Caki2 (cell line): ENCODE measurements around the gene SLC6A9. TPM values are rescaled to one million over a fixed set of nuclear protein-coding genes. Genes with fewer than 3 reads are reported as not detected.

Experiments
- DNase-seq: peaks from one replicate; pipeline ENCODE4 v3.0.0-alpha.2; 2015; ENCODE audit warnings: low read depth
- in situ Hi-C: cut with HindIII; loops from 2 replicates; pipeline ENCODE4 v1.10.0; 2016; ENCODE audit warnings: low sequenced_read_pairs, low pct_unique_long_range_greater_than_20kb, mixed read lengths
- total RNA-seq: library from RNA; depleted of rRNA; stranded (reverse); fragments of >200 nt; shearing (Covaris generic); gene quantifications from 2 replicates; pipeline ENCODE4 v1.2.3, GENCODE V29; 2014; ENCODE audit warnings: low replicate concordance

SLC6A9 gene
- total RNA-seq, 1 experiment from 2014 or later = 0.20 TPM

GRCh38 chr1:43965316-43965715 is 65.9 kb downstream of the SLC6A9 start:
- in situ Hi-C loops = no loop called here
- DNase-seq = no peak

DNA sequence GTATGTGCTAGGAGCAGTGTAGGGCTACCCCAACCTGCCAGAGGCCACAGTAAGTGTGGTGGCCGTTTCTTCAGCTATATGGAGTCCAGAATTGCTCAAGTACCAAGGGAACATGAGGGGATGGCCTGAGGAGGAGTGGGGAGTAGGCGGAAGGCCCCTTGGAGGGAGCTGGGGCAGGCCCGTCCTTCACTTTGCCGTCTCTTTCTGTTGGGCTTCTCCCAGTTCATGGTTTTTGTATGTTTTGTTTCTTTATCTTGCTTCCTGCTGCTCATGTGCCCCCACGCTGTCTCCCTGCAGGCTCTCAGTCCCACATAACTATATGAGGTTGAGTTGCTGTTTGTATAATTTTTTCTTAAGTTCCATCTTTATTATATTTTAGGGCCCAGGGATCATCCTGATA is 67.4 kb downstream of the SLC6A9 start:
- DNase-seq = no peak
- in situ Hi-C loops = no loop called here

DNA sequence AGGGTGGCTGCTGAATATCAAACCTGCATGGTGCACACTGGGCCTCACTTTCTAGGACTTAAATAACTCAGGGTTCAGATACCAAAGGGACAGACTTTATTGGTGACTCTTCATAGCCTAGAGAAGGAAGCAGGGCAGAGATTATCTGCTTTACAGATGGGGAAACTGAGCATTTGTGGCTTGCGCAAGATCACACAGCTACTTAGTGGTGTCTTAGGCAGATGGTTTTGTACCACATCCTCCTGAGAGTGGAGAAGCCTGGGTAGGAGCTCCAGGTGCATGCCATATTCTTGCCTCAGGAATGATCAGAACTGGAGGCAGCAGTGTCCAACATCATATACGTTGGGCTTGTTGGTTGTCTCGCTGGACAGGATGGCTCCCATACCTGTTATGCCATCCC is 68.3 kb downstream of the SLC6A9 start:
- in situ Hi-C loops = no loop called here

DNA sequence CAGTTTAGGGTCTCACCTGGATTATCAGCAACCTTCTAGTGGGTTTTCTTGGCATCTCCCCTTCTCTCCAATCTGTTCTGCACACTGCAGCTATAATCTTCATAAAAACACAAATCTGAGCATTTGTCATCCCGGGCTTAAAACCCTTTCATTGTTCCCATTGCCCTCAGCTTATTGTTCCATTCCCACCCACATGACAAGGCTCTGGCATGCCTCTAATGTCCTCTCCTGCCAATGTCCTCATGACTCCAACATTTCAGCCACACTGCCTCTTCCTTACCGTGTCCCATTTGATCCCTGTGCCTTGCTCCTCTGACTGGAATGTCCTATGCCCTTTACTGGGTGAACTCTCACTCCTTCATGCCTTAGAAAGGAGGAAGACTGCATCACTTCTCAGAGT is 68.9 kb downstream of the SLC6A9 start:
- in situ Hi-C loops = no loop called here

More for the DNA sequence above, 68.3 kb downstream of the SLC6A9 start:
- no peak for DNase-seq

DNA sequence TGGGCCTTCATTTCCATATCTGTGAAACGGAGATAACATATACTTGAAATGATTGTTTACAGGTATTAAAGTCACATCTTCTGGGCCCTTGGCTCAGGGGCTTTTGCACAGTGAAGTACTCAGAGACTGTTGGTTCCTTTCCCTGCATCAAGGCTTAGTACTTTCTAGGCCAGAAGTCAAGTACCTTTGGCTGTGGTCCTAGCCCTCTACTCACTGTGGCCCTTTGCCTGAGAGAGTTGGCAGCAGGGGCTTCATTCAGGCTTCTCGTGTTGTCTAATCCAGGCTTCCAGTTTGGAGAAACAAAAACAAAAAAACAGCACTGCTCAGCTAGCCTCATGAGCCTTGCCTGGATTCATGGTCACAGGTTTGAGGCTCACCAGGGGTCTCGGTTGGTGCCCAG is 69.6 kb downstream of the SLC6A9 start:
- in situ Hi-C loops = no loop called here
- DNase-seq = no peak

More for the DNA sequence above, 68.9 kb downstream of the SLC6A9 start:
- no peak for DNase-seq

DNA sequence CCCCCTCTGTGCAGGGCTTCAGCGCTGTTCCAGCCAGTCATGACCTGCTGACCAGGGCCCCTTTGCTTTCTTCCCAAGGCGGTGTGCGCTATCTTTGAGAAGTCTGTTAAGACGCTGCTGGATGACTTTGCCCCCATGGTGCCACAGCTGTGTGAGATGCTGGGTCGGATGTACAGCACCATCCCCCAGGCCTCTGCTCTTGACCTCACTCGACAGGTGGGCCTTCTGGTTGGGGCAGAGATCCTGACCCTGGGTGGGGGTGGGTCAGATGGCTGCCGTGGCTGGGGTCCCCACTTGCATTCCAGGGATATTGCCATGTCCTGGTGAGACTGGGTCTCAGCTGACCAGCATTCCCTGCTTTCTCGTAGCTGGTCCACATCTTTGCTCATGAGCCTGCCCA is 70.5 kb downstream of the SLC6A9 start:
- in situ Hi-C loops = no loop called here

DNA sequence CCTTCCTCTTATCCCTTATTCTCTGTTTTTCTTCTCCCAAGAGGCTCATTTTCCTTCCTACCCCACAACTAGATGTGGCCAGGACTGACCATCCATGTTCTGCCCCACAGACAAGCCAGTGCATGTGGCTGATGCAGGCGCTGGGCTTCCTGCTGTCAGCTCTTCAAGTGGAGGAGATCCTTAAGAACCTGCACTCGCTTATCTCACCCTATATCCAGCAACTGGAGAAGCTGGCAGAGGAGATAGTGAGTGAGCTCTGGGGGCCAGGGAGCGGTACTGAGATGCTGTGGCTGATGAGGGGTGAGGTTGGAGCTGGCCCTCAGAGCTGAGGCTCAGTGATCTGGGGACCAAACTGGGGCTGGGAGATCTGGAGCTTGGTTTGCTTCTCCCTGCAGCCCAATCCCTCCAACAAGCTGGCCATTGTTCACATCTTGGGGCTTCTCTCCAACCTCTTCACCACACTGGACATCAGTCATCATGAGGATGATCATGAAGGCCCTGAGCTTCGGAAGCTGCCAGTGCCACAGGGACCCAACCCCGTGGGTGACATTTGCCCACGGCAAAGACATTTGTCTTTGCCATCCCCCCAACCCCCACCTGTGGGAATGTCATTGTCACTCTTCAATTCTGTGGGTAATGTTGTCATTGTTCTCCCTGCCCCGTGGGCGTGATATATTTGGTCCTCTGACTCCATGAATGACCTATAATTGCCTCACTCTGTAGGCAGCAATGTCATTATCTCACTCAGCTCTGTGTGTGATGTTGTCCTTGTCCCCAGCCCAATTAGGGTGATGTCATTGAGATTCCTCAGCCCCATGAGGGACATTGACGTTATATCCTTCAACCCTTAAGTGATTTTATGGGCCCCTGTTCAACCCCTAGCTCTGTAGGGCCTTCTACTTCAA is 72.7 kb downstream of the SLC6A9 start:
- in situ Hi-C loops = no loop called here
- DNase-seq = no peak

More for the DNA sequence above, 70.5 kb downstream of the SLC6A9 start:
- DNase-seq = no peak

DNA sequence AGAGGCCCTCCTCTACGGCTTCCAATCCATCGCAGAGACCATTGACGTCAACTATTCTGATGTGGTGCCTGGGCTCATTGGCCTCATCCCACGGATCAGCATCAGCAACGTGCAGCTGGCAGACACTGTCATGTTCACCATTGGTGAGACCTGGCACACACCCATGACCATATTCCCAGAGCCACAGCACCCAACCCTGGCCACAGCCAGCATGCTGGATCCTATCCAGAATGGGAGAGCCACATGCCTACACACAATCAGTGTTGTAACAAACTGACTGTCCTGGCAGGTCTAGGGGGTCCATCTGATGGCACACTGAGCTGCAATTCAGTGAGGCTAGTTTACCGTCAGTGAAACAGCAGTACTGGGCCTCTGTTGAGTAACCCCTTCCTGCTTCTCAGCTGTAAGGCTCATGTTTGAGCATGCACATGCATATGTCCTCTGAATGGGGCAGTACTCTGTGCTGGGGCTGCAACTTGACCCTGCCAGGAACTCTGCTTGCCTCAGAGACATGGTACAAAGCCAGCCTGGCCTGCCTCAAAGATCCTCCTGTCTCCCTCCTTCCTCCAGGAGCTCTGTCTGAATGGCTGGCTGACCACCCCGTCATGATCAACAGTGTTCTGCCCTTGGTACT is 73.7 kb downstream of the SLC6A9 start:
- DNase-seq = no peak
- in situ Hi-C loops = no loop called here

- in situ Hi-C loops = no loop called here
- no peak for DNase-seq
Measured at GRCh38 chr1:43956234-43956633, 75.0 kb downstream of the SLC6A9 start.

DNA sequence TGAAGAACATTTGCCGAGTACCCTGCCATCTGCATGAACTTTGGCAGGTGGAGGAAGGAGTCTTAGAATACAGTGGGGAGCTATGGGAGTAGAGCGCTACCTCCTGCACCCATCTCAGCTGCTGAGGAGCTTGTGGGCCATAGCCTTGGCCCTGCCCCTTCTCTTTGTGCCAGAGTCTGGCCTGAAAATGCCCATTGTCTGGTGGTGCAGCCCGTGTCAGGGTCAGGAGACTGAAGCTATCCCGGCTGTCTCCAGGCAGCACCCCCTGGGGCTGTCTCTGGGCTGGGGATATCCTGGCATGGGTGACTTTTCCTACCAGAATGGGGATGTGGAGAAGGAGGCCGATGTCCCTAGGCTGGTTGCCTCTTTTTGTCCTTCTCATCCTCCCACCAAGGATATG is 77.2 kb downstream of the SLC6A9 start:
- DNase-seq = no peak
- in situ Hi-C loops = no loop called here

GRCh38 chr1:43953361-43953760 is 77.9 kb downstream of the SLC6A9 start:
- in situ Hi-C loops = no loop called here
- no peak for DNase-seq

- DNase-seq = peak; percentile 61
- in situ Hi-C loops = no loop called here
Measured at GRCh38 chr1:43952731-43953346, 78.4 kb downstream of the SLC6A9 start.

GRCh38 chr1:43951021-43951985 is 80.0 kb downstream of the SLC6A9 start:
- DNase-seq = peak; percentile 50
- in situ Hi-C loops = no loop called here

DNA sequence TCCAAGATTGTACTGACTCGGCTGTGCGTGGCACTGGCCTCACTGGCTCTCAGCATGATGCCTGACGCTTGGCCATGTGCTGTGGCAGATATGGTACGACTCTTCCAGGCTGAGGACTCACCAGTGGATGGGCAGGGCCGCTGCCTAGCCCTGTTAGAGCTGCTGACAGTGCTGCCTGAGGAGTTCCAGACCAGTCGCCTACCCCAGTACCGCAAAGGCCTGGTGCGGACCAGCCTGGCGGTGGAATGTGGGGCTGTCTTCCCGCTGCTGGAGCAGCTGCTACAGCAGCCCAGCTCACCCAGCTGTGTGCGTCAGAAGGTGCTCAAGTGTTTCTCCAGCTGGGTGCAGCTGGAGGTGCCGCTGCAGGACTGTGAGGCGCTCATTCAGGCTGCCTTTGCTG is 81.6 kb downstream of the SLC6A9 start:
- in situ Hi-C loops = no loop called here
- no peak for DNase-seq

GRCh38 chr1:43947874-43948437 is 83.3 kb downstream of the SLC6A9 start:
- DNase-seq = no peak
- in situ Hi-C loops = no loop called here

GRCh38 chr1:43947061-43947873 is 84.0 kb downstream of the SLC6A9 start:
- no peak for DNase-seq
- in situ Hi-C loops = no loop called here
